ENCODE results near the gene AP1B1. TPM values are rescaled to one million over a fixed set of nuclear protein-coding genes. Genes with fewer than 3 reads are reported as not detected.

The AP1B1 gene
- total and polyA plus RNA-seq, 2 of the 4 experiments (the other 2 are of a cell fraction): 55.7 to 70.8 TPM

DNA sequence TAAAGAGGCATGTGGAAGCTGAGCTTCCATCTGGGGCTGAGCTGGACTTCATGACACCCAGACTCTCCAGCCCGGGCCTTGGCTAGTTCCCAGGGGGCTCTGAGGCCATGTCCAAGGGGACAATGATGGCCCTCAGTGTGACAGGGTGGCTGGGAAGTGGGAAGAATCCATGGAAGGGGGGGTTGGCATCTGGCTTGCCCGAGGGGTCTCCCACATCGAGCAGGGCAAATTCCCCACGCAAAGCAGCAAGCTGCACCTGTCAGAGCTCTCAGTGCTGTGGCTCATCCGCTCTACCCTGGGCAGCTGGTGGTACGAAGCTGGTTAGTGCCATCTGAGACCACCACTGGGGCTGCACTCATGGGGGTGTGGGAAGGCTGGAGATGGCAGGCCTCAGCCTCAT lies 9.4 kb upstream of the AP1B1 start:
- H4K20me1 ChIP-seq (ENCODE audit: insufficient read depth, low read length): no peaks in the 10 kb centered on the region
- 73% methylated on average over 2 of the region's 6 CpGs; no CpG with 5 or more reads in 1 of the 2 experiments for WGBS, 2 experiments (ENCODE audit: extremely low coverage in 2 of 2, insufficient read length in 1 of 2)
- no peak overlapping the region for H3K23ac ChIP-seq (ENCODE audit: low read depth, low read length)
- dilution Hi-C loops (cut with HindIII; ENCODE audit: low sequenced_read_pairs, unreplicated experiment): no loop called here
- ChIA-PET POLR2A (ENCODE audit: unreplicated experiment) (no interaction called here), CTCF (no interaction called here)
- H2AK9ac ChIP-seq (replicated peaks; ENCODE audit: low read depth, low read length, poor library complexity): no peak overlapping the region
- H3K18ac ChIP-seq (ENCODE audit: low read depth, low read length): no peak overlapping the region
- H3K9me3 ChIP-seq (ENCODE audit: control insufficient read depth, insufficient read depth, low read length): no peaks in the 10 kb centered on the region
- no peaks in the 10 kb centered on the region for H3K36me3 ChIP-seq (ENCODE audit: control insufficient read depth, insufficient read depth, low read length)
- no peak overlapping the region for H3K14ac ChIP-seq (replicated peaks; ENCODE audit: low read depth, low read length)
- in situ Hi-C loops (cut with MboI; ENCODE audit: low sequenced_read_pairs): loop anchor here (10.0 kb wide), 1 partner anchor 107 kb away; no protein-coding TSS in a partner anchor
- H4K5ac ChIP-seq (ENCODE audit: low read depth, low read length): no peak overlapping the region
- no TSS peak for BruUV-seq (replicated peaks)
- H3K9ac ChIP-seq (ENCODE audit: low read depth, low read length): no peak overlapping the region
- H4K8ac ChIP-seq (ENCODE audit: low read depth in 2 of 2, low read length in 2 of 2): no peak overlapping the region
- TF ChIP-seq RAD21 (IDR thresholded peaks at IDR 0.05; ENCODE audit: low read length) (no peak), RFX5 (IDR thresholded peaks at IDR 0.05; ENCODE audit: low read depth, low read length) (no peak), USF2 (IDR thresholded peaks at IDR 0.05; ENCODE audit: low read depth, low read length) (no peak)
- no peak overlapping the region for H4K91ac ChIP-seq (ENCODE audit: insufficient read depth, low read depth, low read length)
- H3K4me1 ChIP-seq (ENCODE audit: control insufficient read depth, insufficient read depth, low read length): no peaks in the 10 kb centered on the region
- intact Hi-C loops (cut with micrococcal nuclease): no loop called here
- no peaks in the 10 kb centered on the region for H3K9me1 ChIP-seq (ENCODE audit: insufficient read depth, low read length)
- no peak overlapping the region for H2BK5ac ChIP-seq (ENCODE audit: low read depth, low read length, poor library complexity, severe bottlenecking)
- H3K27me3 ChIP-seq (ENCODE audit: control insufficient read depth, insufficient read depth, low read length): peaks cover 18% of the 10 kb centered on the region
- H3K4me3 ChIP-seq (ENCODE audit: insufficient read depth, low read depth, low read length): no peak overlapping the region
- H3K4ac ChIP-seq (ENCODE audit: low read depth, low read length): no peak overlapping the region
- H3K27ac ChIP-seq (ENCODE audit: insufficient read depth, low read length): no peak overlapping the region
- H2BK120ac ChIP-seq (ENCODE audit: low read depth, low read length): no peak overlapping the region
- no peak overlapping the region for H2BK15ac ChIP-seq (ENCODE audit: low read depth, low read length)
- no peak overlapping the region for H3K56ac ChIP-seq (ENCODE audit: extremely low read depth, insufficient read depth, low read length)
- ATAC-seq (ENCODE audit: low read depth): no peak
- no peak for DNase-seq
- no peak overlapping the region for H2AK5ac ChIP-seq (ENCODE audit: low read depth, low read length)
- no peaks in the 10 kb centered on the region for H3K79me1 ChIP-seq (ENCODE audit: low read depth in 1 of 2, low read length in 2 of 2)
- no peak overlapping the region for H2BK20ac ChIP-seq (ENCODE audit: low read depth, low read length)
- H2AFZ ChIP-seq (replicated peaks; ENCODE audit: low read length, poor library complexity): peak overlapping the region; percentile 2
- no peak overlapping the region for H3K4me2 ChIP-seq (ENCODE audit: low read depth, low read length)

Measured in IMR-90 (cell line).